Measurements from ENCODE around the gene THEMIS.

THEMIS gene

DNA sequence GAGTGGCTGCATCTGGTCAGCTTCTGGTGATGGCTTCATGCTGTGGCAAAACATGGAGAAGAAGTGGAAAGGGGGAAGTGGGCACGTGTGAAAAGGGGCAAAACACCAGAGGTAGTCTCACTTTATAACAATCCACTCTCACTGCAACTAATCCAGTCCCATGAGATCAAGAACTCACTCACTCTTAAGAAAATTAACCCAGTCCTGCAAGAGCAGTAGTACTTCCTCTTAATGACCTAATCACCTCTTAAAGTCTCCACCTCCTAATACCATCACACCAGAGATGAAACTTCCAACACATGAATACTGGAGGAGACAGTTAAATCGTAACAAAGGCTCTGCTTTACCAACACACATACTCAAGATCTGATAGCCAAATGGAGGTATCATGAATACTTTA lies 152.6 kb downstream of the THEMIS start:
- Histone ChIP-seq H3K36me3 (replicated peaks; ENCODE audit: insufficient read depth, low read length) (no peaks in the 10 kb centered on the region), H3K4me2 (ENCODE audit: low read depth, low read length) (no peak overlapping the region), H3K9ac (ENCODE audit: low read length) (no peak overlapping the region), H3K27me3 (replicated peaks; ENCODE audit: insufficient read depth, low read length) (no peaks in the 10 kb centered on the region), H3K4me1 (ENCODE audit: low read length) (no peaks in the 10 kb centered on the region), H4K20me1 (ENCODE audit: insufficient read depth, low read length) (no peaks in the 10 kb centered on the region), H3K4me3 (ENCODE audit: low read length) (no peak overlapping the region), H2AFZ (ENCODE audit: low read length) (no peak overlapping the region), H3K9me3 (replicated peaks; ENCODE audit: insufficient read depth, low read length) (no peaks in the 10 kb centered on the region), H3K27ac (ENCODE audit: low read length) (no peak overlapping the region), H3K9me2 (replicated peaks; ENCODE audit: insufficient read depth, low read length) (no peaks in the 10 kb centered on the region), H3F3A (ENCODE audit: insufficient read depth, low read length) (no peaks in the 10 kb centered on the region), H3K79me2 (ENCODE audit: low read length) (no peaks in the 10 kb centered on the region)
- TF ChIP-seq, protein P1, sequence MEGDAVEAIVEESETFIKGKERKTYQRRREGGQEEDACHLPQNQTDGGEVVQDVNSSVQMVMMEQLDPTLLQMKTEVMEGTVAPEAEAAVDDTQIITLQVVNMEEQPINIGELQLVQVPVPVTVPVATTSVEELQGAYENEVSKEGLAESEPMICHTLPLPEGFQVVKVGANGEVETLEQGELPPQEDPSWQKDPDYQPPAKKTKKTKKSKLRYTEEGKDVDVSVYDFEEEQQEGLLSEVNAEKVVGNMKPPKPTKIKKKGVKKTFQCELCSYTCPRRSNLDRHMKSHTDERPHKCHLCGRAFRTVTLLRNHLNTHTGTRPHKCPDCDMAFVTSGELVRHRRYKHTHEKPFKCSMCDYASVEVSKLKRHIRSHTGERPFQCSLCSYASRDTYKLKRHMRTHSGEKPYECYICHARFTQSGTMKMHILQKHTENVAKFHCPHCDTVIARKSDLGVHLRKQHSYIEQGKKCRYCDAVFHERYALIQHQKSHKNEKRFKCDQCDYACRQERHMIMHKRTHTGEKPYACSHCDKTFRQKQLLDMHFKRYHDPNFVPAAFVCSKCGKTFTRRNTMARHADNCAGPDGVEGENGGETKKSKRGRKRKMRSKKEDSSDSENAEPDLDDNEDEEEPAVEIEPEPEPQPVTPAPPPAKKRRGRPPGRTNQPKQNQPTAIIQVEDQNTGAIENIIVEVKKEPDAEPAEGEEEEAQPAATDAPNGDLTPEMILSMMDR (IDR thresholded peaks at IDR 0.05; ENCODE audit: low read length) = no peak
- TF ChIP-seq EZH2 (optimal IDR thresholded peaks at IDR 0.05; ENCODE audit: low read depth, low read length) = no peak
- no peak for DNase-seq

- Histone ChIP-seq H3K36me3 (replicated peaks; ENCODE audit: insufficient read depth, low read length) (no peaks in the 10 kb centered on the region), H3K27ac (ENCODE audit: low read length) (no peak overlapping the region), H2AFZ (ENCODE audit: low read length) (no peak overlapping the region), H3K9me2 (replicated peaks; ENCODE audit: insufficient read depth, low read length) (no peaks in the 10 kb centered on the region), H3K79me2 (ENCODE audit: low read length) (no peaks in the 10 kb centered on the region), H3K27me3 (replicated peaks; ENCODE audit: insufficient read depth, low read length) (no peaks in the 10 kb centered on the region), H3K9ac (ENCODE audit: low read length) (no peak overlapping the region), H3K4me1 (ENCODE audit: low read length) (no peaks in the 10 kb centered on the region), H3F3A (ENCODE audit: insufficient read depth, low read length) (no peaks in the 10 kb centered on the region), H4K20me1 (ENCODE audit: insufficient read depth, low read length) (no peaks in the 10 kb centered on the region), H3K9me3 (replicated peaks; ENCODE audit: insufficient read depth, low read length) (no peaks in the 10 kb centered on the region), H3K4me3 (ENCODE audit: low read length) (no peak overlapping the region), H3K4me2 (ENCODE audit: low read depth, low read length) (no peak overlapping the region)
- TF ChIP-seq EZH2 (optimal IDR thresholded peaks at IDR 0.05; ENCODE audit: low read depth, low read length) (no peak), EZH2phosphoT487 (IDR thresholded peaks at IDR 0.05; ENCODE audit: low read length) (no peak)
- TF ChIP-seq, protein P1 (IDR thresholded peaks at IDR 0.05; ENCODE audit: low read length) = no peak
- no peak for DNase-seq
Measured at GRCh38 chr6:127738423-127738822, 162.4 kb downstream of the THEMIS start.

- Histone ChIP-seq H3K9me2 (replicated peaks; ENCODE audit: insufficient read depth, low read length) (no peaks in the 10 kb centered on the region), H3K9ac (ENCODE audit: low read length) (no peak overlapping the region), H3K79me2 (ENCODE audit: low read length) (no peaks in the 10 kb centered on the region), H2AFZ (ENCODE audit: low read length) (no peak overlapping the region), H3K9me3 (replicated peaks; ENCODE audit: insufficient read depth, low read length) (no peaks in the 10 kb centered on the region), H3K36me3 (replicated peaks; ENCODE audit: insufficient read depth, low read length) (no peaks in the 10 kb centered on the region), H3F3A (ENCODE audit: insufficient read depth, low read length) (no peaks in the 10 kb centered on the region), H3K27me3 (replicated peaks; ENCODE audit: insufficient read depth, low read length) (no peaks in the 10 kb centered on the region), H3K4me1 (ENCODE audit: low read length) (no peaks in the 10 kb centered on the region), H3K4me2 (ENCODE audit: low read depth, low read length) (no peak overlapping the region), H3K27ac (ENCODE audit: low read length) (no peak overlapping the region), H3K4me3 (ENCODE audit: low read length) (no peak overlapping the region), H4K20me1 (ENCODE audit: insufficient read depth, low read length) (no peaks in the 10 kb centered on the region)
- no peak for TF ChIP-seq EZH2phosphoT487 (IDR thresholded peaks at IDR 0.05; ENCODE audit: low read length)
- DNase-seq = no peak
Measured at GRCh38 chr6:127737768-127738167, 163.1 kb downstream of the THEMIS start.

DNA sequence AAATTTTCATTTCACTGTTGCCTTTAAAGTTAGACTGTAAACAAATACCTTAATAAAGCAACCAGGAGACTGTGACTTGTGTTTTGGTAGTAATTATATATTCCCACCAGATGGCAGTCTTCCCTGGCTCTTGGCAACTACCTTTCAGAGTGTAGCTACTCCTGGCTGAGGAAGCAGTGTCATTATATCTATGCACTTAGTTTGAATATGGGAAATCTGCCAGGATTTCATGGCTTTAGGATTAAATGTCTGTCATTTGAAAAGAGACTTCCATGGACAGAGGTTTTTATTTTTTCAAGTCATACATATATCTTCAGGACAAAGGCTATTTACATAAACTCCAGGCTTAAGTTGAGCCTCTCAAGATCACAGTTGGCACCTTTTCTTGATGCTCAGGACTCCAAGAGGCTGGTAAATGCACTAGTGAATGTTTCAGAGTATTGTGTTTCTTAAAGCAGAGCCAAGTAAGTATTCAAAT lies 163.8 kb downstream of the THEMIS start:
- no peaks in the 10 kb centered on the region for H3K4me1 ChIP-seq (ENCODE audit: low read length)
- no peaks in the 10 kb centered on the region for H3K27me3 ChIP-seq (replicated peaks; ENCODE audit: insufficient read depth, low read length)
- no peaks in the 10 kb centered on the region for H3K9me3 ChIP-seq (replicated peaks; ENCODE audit: insufficient read depth, low read length)
- no peak overlapping the region for H3K4me2 ChIP-seq (ENCODE audit: low read depth, low read length)
- no peaks in the 10 kb centered on the region for H4K20me1 ChIP-seq (ENCODE audit: insufficient read depth, low read length)
- no peak for TF ChIP-seq EZH2phosphoT487 (IDR thresholded peaks at IDR 0.05; ENCODE audit: low read length)
- TF ChIP-seq EZH2 (optimal IDR thresholded peaks at IDR 0.05; ENCODE audit: low read depth, low read length) = no peak
- TF ChIP-seq, protein P1 (IDR thresholded peaks at IDR 0.05; ENCODE audit: low read length) = peak; percentile 68
- no peaks in the 10 kb centered on the region for H3F3A ChIP-seq (ENCODE audit: insufficient read depth, low read length)
- H3K36me3 ChIP-seq (replicated peaks; ENCODE audit: insufficient read depth, low read length) = no peaks in the 10 kb centered on the region
- H2AFZ ChIP-seq (ENCODE audit: low read length) = no peak overlapping the region
- H3K4me3 ChIP-seq (ENCODE audit: low read length) = no peak overlapping the region
- H3K9ac ChIP-seq (ENCODE audit: low read length) = no peak overlapping the region
- H3K27ac ChIP-seq (ENCODE audit: low read length) = no peak overlapping the region
- peak; percentile 63 for DNase-seq
- no peaks in the 10 kb centered on the region for H3K79me2 ChIP-seq (ENCODE audit: low read length)
- H3K9me2 ChIP-seq (replicated peaks; ENCODE audit: insufficient read depth, low read length) = no peaks in the 10 kb centered on the region

Measured in MM.1S (cell line).